ENCODE data around the gene ADM.

The ADM gene

GRCh38 chr11:10288881-10289764 is 15.8 kb upstream of the ADM start:
- Histone ChIP-seq H3K27ac (ENCODE audit: insufficient read depth, low read length, poor library complexity, severe bottlenecking) (no peak overlapping the region), H3K4me1 (ENCODE audit: control insufficient read depth, insufficient read depth, low read length, poor library complexity, severe bottlenecking) (peaks cover 6% of the 10 kb centered on the region), H3K9me3 (ENCODE audit: control insufficient read depth, low read length) (no peaks in the 10 kb centered on the region), H3K27me3 (replicated peaks; ENCODE audit: control insufficient read depth, insufficient read depth, low read length, poor library complexity, severe bottlenecking) (no peaks in the 10 kb centered on the region), H3K36me3 (ENCODE audit: control insufficient read depth, insufficient read depth, low read length) (no peaks in the 10 kb centered on the region), H3K4me3 (ENCODE audit: insufficient read depth, low read depth, low read length, poor library complexity, severe bottlenecking) (no peak overlapping the region)
- no peak for DNase-seq

- Histone ChIP-seq H3K27ac (ENCODE audit: insufficient read depth, low read length, poor library complexity, severe bottlenecking) (no peak overlapping the region), H3K9me3 (ENCODE audit: control insufficient read depth, low read length) (no peaks in the 10 kb centered on the region), H3K36me3 (ENCODE audit: control insufficient read depth, insufficient read depth, low read length) (no peaks in the 10 kb centered on the region), H3K27me3 (replicated peaks; ENCODE audit: control insufficient read depth, insufficient read depth, low read length, poor library complexity, severe bottlenecking) (no peaks in the 10 kb centered on the region), H3K4me1 (ENCODE audit: control insufficient read depth, insufficient read depth, low read length, poor library complexity, severe bottlenecking) (peaks cover 12% of the 10 kb centered on the region), H3K4me3 (ENCODE audit: insufficient read depth, low read depth, low read length, poor library complexity, severe bottlenecking) (no peak overlapping the region)
- DNase-seq = no peak
Measured at GRCh38 chr11:10289765-10290380, 15.0 kb upstream of the ADM start.

GRCh38 chr11:10291801-10292638 is 12.9 kb upstream of the ADM start:
- no peak overlapping the region for H3K27ac ChIP-seq (ENCODE audit: insufficient read depth, low read length, poor library complexity, severe bottlenecking)
- H3K4me3 ChIP-seq (ENCODE audit: insufficient read depth, low read depth, low read length, poor library complexity, severe bottlenecking) = no peak overlapping the region
- peaks cover 12% of the 10 kb centered on the region for H3K4me1 ChIP-seq (ENCODE audit: control insufficient read depth, insufficient read depth, low read length, poor library complexity, severe bottlenecking)

GRCh38 chr11:10293423-10294289 is 11.2 kb upstream of the ADM start, which contains the start of gene SBF2:
Gene SBF2, minus strand, starts transcription at chr11:10294219. Its CDS starts 150 bp downstream, at chr11:10294069.
- peak within 1 kb of the TSS; percentile 80 for H3K4me3 ChIP-seq (ENCODE audit: insufficient read depth, low read depth, low read length, poor library complexity, severe bottlenecking)
- H3K9me3 ChIP-seq (ENCODE audit: control insufficient read depth, low read length) = no peaks in the 10 kb centered on the region
- no peaks in the 10 kb centered on the region for H3K27me3 ChIP-seq (replicated peaks; ENCODE audit: control insufficient read depth, insufficient read depth, low read length, poor library complexity, severe bottlenecking)
- peak; percentile 64 to 74 (median 65) for DNase-seq
- H3K4me1 ChIP-seq (ENCODE audit: control insufficient read depth, insufficient read depth, low read length, poor library complexity, severe bottlenecking) = peaks cover 12% of the 10 kb centered on the region
- no peaks in the 10 kb centered on the region for H3K36me3 ChIP-seq (ENCODE audit: control insufficient read depth, insufficient read depth, low read length)
- H3K27ac ChIP-seq (ENCODE audit: insufficient read depth, low read length, poor library complexity, severe bottlenecking) = no peak within 1 kb of the TSS

More at GRCh38 chr11:10291801-10292638, 12.9 kb upstream of the ADM start:
- no peak for DNase-seq
- Histone ChIP-seq H3K36me3 (ENCODE audit: control insufficient read depth, insufficient read depth, low read length) (no peaks in the 10 kb centered on the region), H3K9me3 (ENCODE audit: control insufficient read depth, low read length) (no peaks in the 10 kb centered on the region), H3K27me3 (replicated peaks; ENCODE audit: control insufficient read depth, insufficient read depth, low read length, poor library complexity, severe bottlenecking) (no peaks in the 10 kb centered on the region)

GRCh38 chr11:10294290-10294953 is 10.5 kb upstream of the ADM start:
- Histone ChIP-seq H3K36me3 (ENCODE audit: control insufficient read depth, insufficient read depth, low read length) (no peaks in the 10 kb centered on the region), H3K4me3 (ENCODE audit: insufficient read depth, low read depth, low read length, poor library complexity, severe bottlenecking) (peak overlapping the region; percentile 80), H3K27me3 (replicated peaks; ENCODE audit: control insufficient read depth, insufficient read depth, low read length, poor library complexity, severe bottlenecking) (no peaks in the 10 kb centered on the region), H3K27ac (ENCODE audit: insufficient read depth, low read length, poor library complexity, severe bottlenecking) (no peak overlapping the region), H3K9me3 (ENCODE audit: control insufficient read depth, low read length) (no peaks in the 10 kb centered on the region), H3K4me1 (ENCODE audit: control insufficient read depth, insufficient read depth, low read length, poor library complexity, severe bottlenecking) (peaks cover 12% of the 10 kb centered on the region)
- no peak for DNase-seq

- no peak overlapping the region for H3K27ac ChIP-seq (ENCODE audit: insufficient read depth, low read length, poor library complexity, severe bottlenecking)
- H3K4me1 ChIP-seq (ENCODE audit: control insufficient read depth, insufficient read depth, low read length, poor library complexity, severe bottlenecking) = peaks cover 12% of the 10 kb centered on the region
- H3K36me3 ChIP-seq (ENCODE audit: control insufficient read depth, insufficient read depth, low read length) = no peaks in the 10 kb centered on the region
- peak overlapping the region; percentile 80 for H3K4me3 ChIP-seq (ENCODE audit: insufficient read depth, low read depth, low read length, poor library complexity, severe bottlenecking)
- DNase-seq = no peak
- no peaks in the 10 kb centered on the region for H3K27me3 ChIP-seq (replicated peaks; ENCODE audit: control insufficient read depth, insufficient read depth, low read length, poor library complexity, severe bottlenecking)
- no peaks in the 10 kb centered on the region for H3K9me3 ChIP-seq (ENCODE audit: control insufficient read depth, low read length)
Measured at GRCh38 chr11:10295064-10295901, 9.6 kb upstream of the ADM start.

- no peaks in the 10 kb centered on the region for H3K36me3 ChIP-seq (ENCODE audit: control insufficient read depth, insufficient read depth, low read length)
- no peaks in the 10 kb centered on the region for H3K9me3 ChIP-seq (ENCODE audit: control insufficient read depth, low read length)
- DNase-seq = peak in 2 of 3 donors; percentile 19 to 40
- peaks cover 11% of the 10 kb centered on the region for H3K4me1 ChIP-seq (ENCODE audit: control insufficient read depth, insufficient read depth, low read length, poor library complexity, severe bottlenecking)
- no peak overlapping the region for H3K4me3 ChIP-seq (ENCODE audit: insufficient read depth, low read depth, low read length, poor library complexity, severe bottlenecking)
- H3K27me3 ChIP-seq (replicated peaks; ENCODE audit: control insufficient read depth, insufficient read depth, low read length, poor library complexity, severe bottlenecking) = no peaks in the 10 kb centered on the region
- no peak overlapping the region for H3K27ac ChIP-seq (ENCODE audit: insufficient read depth, low read length, poor library complexity, severe bottlenecking)
Measured at GRCh38 chr11:10298342-10298741, 6.5 kb upstream of the ADM start.

- peak overlapping the region; percentile 78 for H3K27ac ChIP-seq (ENCODE audit: insufficient read depth, low read length, poor library complexity, severe bottlenecking)
- H3K4me1 ChIP-seq (ENCODE audit: control insufficient read depth, insufficient read depth, low read length, poor library complexity, severe bottlenecking) = peaks cover 31% of the 10 kb centered on the region
- H3K9me3 ChIP-seq (ENCODE audit: control insufficient read depth, low read length) = no peaks in the 10 kb centered on the region
- no peaks in the 10 kb centered on the region for H3K36me3 ChIP-seq (ENCODE audit: control insufficient read depth, insufficient read depth, low read length)
- peak overlapping the region; percentile 98 for H3K4me3 ChIP-seq (ENCODE audit: insufficient read depth, low read depth, low read length, poor library complexity, severe bottlenecking)
- no peak for DNase-seq
- H3K27me3 ChIP-seq (replicated peaks; ENCODE audit: control insufficient read depth, insufficient read depth, low read length, poor library complexity, severe bottlenecking) = peaks cover 12% of the 10 kb centered on the region
Measured at GRCh38 chr11:10301656-10302358, 3.1 kb upstream of the ADM start.
